ENCODE measurements around the gene CPEB3. TPM values are rescaled to one million over a fixed set of nuclear protein-coding genes. Genes with fewer than 3 reads are reported as not detected.

The CPEB3 gene
- total and polyA plus RNA-seq, 2 experiments from 2014 or later = 5.0 to 8.3 TPM

GRCh38 chr10:92068900-92069299 lies 222.0 kb downstream of the CPEB3 start:
- Histone ChIP-seq H3K27ac (no peak overlapping the region), H3K4me3 (no peak overlapping the region), H3K36me3 (no peaks in the 10 kb centered on the region), H3K9me3 (ENCODE audit: low read depth) (no peaks in the 10 kb centered on the region), H3K4me1 (ENCODE audit: low read depth) (no peaks in the 10 kb centered on the region), H3K27me3 (no peaks in the 10 kb centered on the region)
- TF ChIP-seq CTCF (IDR thresholded peaks at IDR 0.05; ENCODE audit: low read depth, low read length) = no peak
- no peak for DNase-seq (ENCODE audit: low read depth in 1 of 2, low spot score in 1 of 2)

GRCh38 chr10:92066386-92066785 lies 224.5 kb downstream of the CPEB3 start:
- Histone ChIP-seq H3K27ac (no peak overlapping the region), H3K4me1 (ENCODE audit: low read depth) (peaks cover 6% of the 10 kb centered on the region), H3K36me3 (no peaks in the 10 kb centered on the region), H3K4me3 (no peak overlapping the region), H3K27me3 (no peaks in the 10 kb centered on the region), H3K9me3 (ENCODE audit: low read depth) (no peaks in the 10 kb centered on the region)
- no peak for TF ChIP-seq CTCF (IDR thresholded peaks at IDR 0.05; ENCODE audit: low read depth, low read length)
- no peak for DNase-seq (ENCODE audit: low read depth in 1 of 2, low spot score in 1 of 2)

GRCh38 chr10:92064506-92064905 lies 226.4 kb downstream of the CPEB3 start:
- DNase-seq (ENCODE audit: low read depth in 1 of 2, low spot score in 1 of 2) = no peak
- no peaks in the 10 kb centered on the region for H3K9me3 ChIP-seq (ENCODE audit: low read depth)
- no peak for TF ChIP-seq CTCF (IDR thresholded peaks at IDR 0.05; ENCODE audit: low read depth, low read length)
- H3K27me3 ChIP-seq = no peaks in the 10 kb centered on the region
- H3K4me3 ChIP-seq = no peak overlapping the region
- no peaks in the 10 kb centered on the region for H3K36me3 ChIP-seq
- H3K27ac ChIP-seq = no peak overlapping the region
- H3K4me1 ChIP-seq (ENCODE audit: low read depth) = peaks cover 6% of the 10 kb centered on the region

- Histone ChIP-seq H3K27me3 (no peaks in the 10 kb centered on the region), H3K4me3 (no peak overlapping the region), H3K27ac (peak overlapping the region; percentile 39), H3K9me3 (ENCODE audit: low read depth) (no peaks in the 10 kb centered on the region), H3K36me3 (no peaks in the 10 kb centered on the region), H3K4me1 (ENCODE audit: low read depth) (peaks cover 6% of the 10 kb centered on the region)
- no peak for TF ChIP-seq CTCF (IDR thresholded peaks at IDR 0.05; ENCODE audit: low read depth, low read length)
- DNase-seq (ENCODE audit: low read depth in 1 of 2, low spot score in 1 of 2) = no peak
Measured at GRCh38 chr10:92062273-92062672, 228.6 kb downstream of the CPEB3 start.

- no peak overlapping the region for H3K27ac ChIP-seq
- no peak overlapping the region for H3K4me3 ChIP-seq
- H3K36me3 ChIP-seq = no peaks in the 10 kb centered on the region
- no peak for TF ChIP-seq CTCF (IDR thresholded peaks at IDR 0.05; ENCODE audit: low read depth, low read length)
- no peaks in the 10 kb centered on the region for H3K9me3 ChIP-seq (ENCODE audit: low read depth)
- no peak for DNase-seq (ENCODE audit: low read depth in 1 of 2, low spot score in 1 of 2)
- H3K27me3 ChIP-seq = no peaks in the 10 kb centered on the region
- H3K4me1 ChIP-seq (ENCODE audit: low read depth) = no peaks in the 10 kb centered on the region
Measured at GRCh38 chr10:92054807-92055206, 236.1 kb downstream of the CPEB3 start.

GRCh38 chr10:92052741-92053140 lies 238.1 kb downstream of the CPEB3 start:
- H3K4me3 ChIP-seq = no peak overlapping the region
- TF ChIP-seq CTCF (IDR thresholded peaks at IDR 0.05; ENCODE audit: low read depth, low read length) = no peak

More at GRCh38 chr10:92052741-92053140, 238.1 kb downstream of the CPEB3 start:
- Histone ChIP-seq H3K27me3 (no peaks in the 10 kb centered on the region), H3K4me1 (ENCODE audit: low read depth) (no peaks in the 10 kb centered on the region), H3K36me3 (no peaks in the 10 kb centered on the region), H3K9me3 (ENCODE audit: low read depth) (no peaks in the 10 kb centered on the region), H3K27ac (no peak overlapping the region)
- DNase-seq (ENCODE audit: low read depth in 1 of 2, low spot score in 1 of 2) = no peak
